Breast epithelium (tissue), 4 donors: ENCODE results near the gene ZNF503. TPM values are rescaled to one million over a fixed set of nuclear protein-coding genes. Genes with fewer than 3 reads are reported as not detected.

Experiments
- DNase-seq, 2 donors: peaks; one replicate each; pipeline ENCODE4 v3.0.0-alpha.2; 2019; ENCODE audit warnings: low spot score in 2 of 2
- H3K27ac ChIP-seq, 2 donors: fragments of 200-600 bp; sonication (generic) in 1 of 2; one replicate each; pipeline ENCODE4 v1.5.1; 2016 to 2019; ENCODE audit warnings: mild to moderate bottlenecking in 1 of 2
- H3K27me3 ChIP-seq, 2 donors: fragments of 200-600 bp; sonication (generic) in 1 of 2; one replicate each; pipeline versions ENCODE4 v1.5.1 to v1.6.0; 2017 to 2019; ENCODE audit warnings: control low read depth in 1 of 2, mild to moderate bottlenecking in 1 of 2
- H3K36me3 ChIP-seq: fragments of 200-600 bp; one replicate; pipeline ENCODE4 v1.5.1; 2019
- H3K4me1 ChIP-seq, 2 donors: fragments of 200-600 bp; sonication (generic); one replicate each; pipeline ENCODE4 v1.5.1; 2016 to 2019; ENCODE audit warnings: control low read depth in 1 of 2
- H3K4me3 ChIP-seq, 3 donors: fragments of 200-600 bp; sonication (generic); 1 replicate in 2 of 3; 2 replicates in 1 of 3; pipeline ENCODE4 v1.5.1; 2016 to 2019; ENCODE audit warnings: mild to moderate bottlenecking in 3 of 3, moderate library complexity in 2 of 3
- H3K9me3 ChIP-seq, 2 donors: fragments of 200-600 bp; sonication (generic) in 1 of 2; one replicate each; pipeline ENCODE4 v1.5.1; 2016 to 2019; ENCODE audit warnings: control low read depth in 1 of 2
- CTCF ChIP-seq, 3 donors: fragments of 450-650 bp; IDR thresholded peaks; one replicate each; pipeline ENCODE4 v1.5.1; 2016 to 2017; ENCODE audit warnings: antibody characterized with exemption in 3 of 3, mild to moderate bottlenecking in 3 of 3, moderate library complexity in 3 of 3
- POLR2A ChIP-seq: fragments of 450-650 bp; IDR thresholded peaks from one replicate; pipeline ENCODE4 v1.6.1; 2016; ENCODE audit warnings: antibody characterized with exemption, mild to moderate bottlenecking, moderate library complexity
- POLR2AphosphoS5 ChIP-seq, 3 donors: sonication (generic); formaldehyde crosslinking; IDR thresholded peaks; one replicate each; pipeline ENCODE4 v1.6.1; 2017; ENCODE audit warnings: antibody characterized with exemption in 3 of 3
- intact Hi-C: fragments of 100-400 bp; cut with DNase I; formaldehyde crosslinking; loops from one replicate; pipeline ENCODE4 v1.15.1; 2023; ENCODE audit warnings: low total_unique reads
- total RNA-seq, 3 donors: library from RNA; depleted of rRNA; stranded (reverse); fragments of >200 nt; gene quantifications; one replicate each; pipeline ENCODE4 v1.1.0, GENCODE V29; 2016

ZNF503 gene
- total RNA-seq, result 10 to 100 TPM in 1 of 3 donors, 1 to 10 TPM in 2; 3.6 to 10.9 (median 7.6) TPM

- Histone ChIP-seq H3K4me1 (peaks cover 0 to 2% of the 10 kb centered on the region in 2 donors), H3K27ac (peak within 1 kb of the TSS; percentile 94)
- intact Hi-C loops, result no loop called here
Observed at GRCh38 chr10:75401569-75402485, at the start of gene ZNF503. Gene ZNF503 (minus strand): TSS chr10:75401764. CDS start chr10:75401419, 345 bp downstream.

DNA sequence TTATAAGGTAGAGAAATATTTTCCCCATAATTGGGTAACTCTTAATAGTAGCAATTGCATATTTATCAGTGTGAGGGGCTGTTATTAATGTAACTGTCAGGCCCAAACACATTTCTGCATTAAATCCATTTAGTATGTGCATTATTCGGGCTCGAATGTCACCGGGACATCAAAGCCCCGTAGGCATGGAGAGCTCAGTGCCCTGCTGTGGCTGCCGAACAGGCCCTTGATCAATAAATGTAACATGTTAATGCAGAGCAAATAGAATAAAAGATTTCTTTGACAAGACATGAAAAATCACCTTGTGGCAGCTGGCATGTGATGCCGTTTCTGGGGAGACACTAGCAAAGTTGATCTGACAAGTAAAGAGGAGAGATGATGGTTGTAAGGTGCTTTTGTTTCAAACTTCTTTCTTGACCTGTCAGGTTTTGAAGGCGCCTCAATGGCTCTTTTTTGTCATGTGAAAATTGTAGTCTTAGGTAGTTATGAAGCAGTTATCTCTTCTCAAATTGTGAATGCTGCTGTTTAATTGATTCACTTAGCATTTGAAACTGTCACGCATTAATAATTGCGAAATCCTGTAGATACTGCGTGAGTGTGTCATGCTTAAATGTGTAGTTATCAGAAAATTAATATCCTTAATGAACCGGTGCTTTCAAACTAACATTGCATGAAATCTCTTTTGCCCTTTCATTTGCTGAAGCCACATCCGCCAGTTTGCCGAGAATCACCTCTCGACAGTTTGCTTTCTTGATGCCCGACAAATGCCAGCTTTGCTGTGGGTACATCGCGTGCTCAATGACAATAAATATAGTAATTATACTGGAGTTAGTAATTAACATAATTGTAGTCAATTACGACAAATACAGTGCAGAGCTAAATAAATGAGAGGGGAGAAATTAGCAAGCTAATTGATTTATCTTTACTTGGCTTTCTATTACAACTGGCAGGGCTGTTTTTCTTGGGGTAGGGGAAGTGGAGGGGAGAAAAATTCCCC is 49.4 kb upstream of the ZNF503 start:
- H3K4me1 ChIP-seq, result no peaks in the 10 kb centered on the region
- intact Hi-C loops, result no loop called here
- H3K4me3 ChIP-seq, result no peak overlapping the region
- no peaks in the 10 kb centered on the region for H3K9me3 ChIP-seq
- TF ChIP-seq CTCF (IDR thresholded peaks at IDR 0.05) (no peak), POLR2A (no peak), POLR2AphosphoS5 (IDR thresholded peaks at IDR 0.05) (no peak)
- H3K27ac ChIP-seq, result no peak overlapping the region
- H3K36me3 ChIP-seq, result no peaks in the 10 kb centered on the region
- no peak for DNase-seq
- H3K27me3 ChIP-seq, result no peaks in the 10 kb centered on the region

More at GRCh38 chr10:75401569-75402485, at the start of gene ZNF503:
- peak; percentile 79 to 91 (median 86) for TF ChIP-seq POLR2AphosphoS5 (IDR thresholded peaks at IDR 0.05)
- TF ChIP-seq CTCF (IDR thresholded peaks at IDR 0.05), result peak; percentile 44 to 66 (median 49)
- peak; percentile 57 for TF ChIP-seq POLR2A
- Histone ChIP-seq H3K36me3 (no peaks in the 10 kb centered on the region), H3K9me3 (no peaks in the 10 kb centered on the region), H3K4me3 (peak within 1 kb of the TSS; percentile 80 to 82 (median 81)), H3K27me3 (peaks cover 0 to 10% of the 10 kb centered on the region in 2 donors)
- peak; percentile 94 to 97 for DNase-seq

- no peak overlapping the region for H3K4me3 ChIP-seq
- H3K9me3 ChIP-seq, result peaks cover 0 to 5% of the 10 kb centered on the region in 2 donors
- no peak for TF ChIP-seq CTCF (IDR thresholded peaks at IDR 0.05)
- TF ChIP-seq POLR2A, result no peak
- no peak for TF ChIP-seq POLR2AphosphoS5 (IDR thresholded peaks at IDR 0.05)
- intact Hi-C loops, result no loop called here
- H3K4me1 ChIP-seq, result no peaks in the 10 kb centered on the region
- no peaks in the 10 kb centered on the region for H3K27me3 ChIP-seq
- no peaks in the 10 kb centered on the region for H3K36me3 ChIP-seq
- H3K27ac ChIP-seq, result no peak overlapping the region
- DNase-seq, result no peak
Observed at GRCh38 chr10:75450075-75450445, 48.5 kb upstream of the ZNF503 start.

GRCh38 chr10:75449382-75450074 is 48.0 kb upstream of the ZNF503 start:
- H3K4me1 ChIP-seq, result no peaks in the 10 kb centered on the region
- no peaks in the 10 kb centered on the region for H3K36me3 ChIP-seq
- H3K9me3 ChIP-seq, result peaks cover 0 to 11% of the 10 kb centered on the region in 2 donors
- TF ChIP-seq POLR2AphosphoS5 (IDR thresholded peaks at IDR 0.05) (no peak), POLR2A (no peak), CTCF (IDR thresholded peaks at IDR 0.05) (no peak)
- intact Hi-C loops, result no loop called here
- DNase-seq, result no peak
- H3K27ac ChIP-seq, result no peak overlapping the region
- H3K27me3 ChIP-seq, result no peaks in the 10 kb centered on the region
- no peak overlapping the region for H3K4me3 ChIP-seq
